ENCODE results near the gene MTHFD2.

DNA sequence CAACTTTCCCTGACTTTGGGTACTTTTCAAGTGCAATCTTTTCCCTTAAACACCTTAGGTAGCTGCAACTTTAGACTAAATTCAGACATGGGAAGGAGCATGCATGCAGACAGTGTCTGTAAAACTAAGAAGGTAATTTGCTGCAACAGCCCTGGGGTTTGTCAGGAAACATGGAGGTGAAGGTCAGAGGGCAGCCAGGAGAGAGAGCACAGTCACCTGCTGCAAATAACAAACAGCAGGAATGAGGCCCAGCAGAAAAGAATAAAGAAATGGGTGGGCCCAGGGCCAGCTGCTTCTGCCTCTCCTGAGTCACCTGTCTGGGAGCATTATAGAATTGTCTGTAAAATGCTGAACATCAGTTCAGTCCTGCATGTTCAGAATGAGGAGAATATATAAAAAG lies 35.2 kb downstream of the MTHFD2 start:
- TF ChIP-seq EZH2 (IDR thresholded peaks at IDR 0.05; ENCODE audit: borderline replicate concordance): no peak
- TF ChIP-seq, protein P1, sequence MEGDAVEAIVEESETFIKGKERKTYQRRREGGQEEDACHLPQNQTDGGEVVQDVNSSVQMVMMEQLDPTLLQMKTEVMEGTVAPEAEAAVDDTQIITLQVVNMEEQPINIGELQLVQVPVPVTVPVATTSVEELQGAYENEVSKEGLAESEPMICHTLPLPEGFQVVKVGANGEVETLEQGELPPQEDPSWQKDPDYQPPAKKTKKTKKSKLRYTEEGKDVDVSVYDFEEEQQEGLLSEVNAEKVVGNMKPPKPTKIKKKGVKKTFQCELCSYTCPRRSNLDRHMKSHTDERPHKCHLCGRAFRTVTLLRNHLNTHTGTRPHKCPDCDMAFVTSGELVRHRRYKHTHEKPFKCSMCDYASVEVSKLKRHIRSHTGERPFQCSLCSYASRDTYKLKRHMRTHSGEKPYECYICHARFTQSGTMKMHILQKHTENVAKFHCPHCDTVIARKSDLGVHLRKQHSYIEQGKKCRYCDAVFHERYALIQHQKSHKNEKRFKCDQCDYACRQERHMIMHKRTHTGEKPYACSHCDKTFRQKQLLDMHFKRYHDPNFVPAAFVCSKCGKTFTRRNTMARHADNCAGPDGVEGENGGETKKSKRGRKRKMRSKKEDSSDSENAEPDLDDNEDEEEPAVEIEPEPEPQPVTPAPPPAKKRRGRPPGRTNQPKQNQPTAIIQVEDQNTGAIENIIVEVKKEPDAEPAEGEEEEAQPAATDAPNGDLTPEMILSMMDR (IDR thresholded peaks at IDR 0.05; ENCODE audit: poor library complexity): no peak
